Loucy (cell line): ENCODE results near the gene ERC1.

Experiments
- CTCF ChIP-seq: fragments of 200-600 bp; sonication (generic); conservative IDR thresholded peaks from 2 replicates; pipeline ENCODE4 v1.5.1; 2014; ENCODE audit warnings: mild to moderate bottlenecking, antibody characterized with exemption, low read length
- EZH2phosphoT487 ChIP-seq: fragments of 200-600 bp; IDR thresholded peaks from 2 replicates; pipeline ENCODE4 v1.6.1; 2018; ENCODE audit warnings: antibody characterized with exemption, mild to moderate bottlenecking, moderate library complexity, borderline replicate concordance

- TF ChIP-seq CTCF: no peak
- TF ChIP-seq EZH2phosphoT487: no peak
Measured at GRCh38 chr12:1103632-1104031, 112.6 kb downstream of the ERC1 start.
